ENCODE data around the gene GPR3.
"Not testable (repeated sequence)": the region's sequence is repeated elsewhere in the genome, so short reads cannot be mapped to it uniquely, and the experiment has no call there.

The GPR3 gene

GRCh38 chr1:27381969-27382762 is 10.3 kb upstream of the GPR3 start:
- 80% methylated on average over 13 of the region's 18 CpGs for WGBS
- H3K9ac ChIP-seq (ENCODE audit: low read depth, low read length): no peak overlapping the region
- H3K4me1 ChIP-seq (ENCODE audit: insufficient read depth, low read length): no peaks in the 10 kb centered on the region
- no peak overlapping the region for H3K27ac ChIP-seq (ENCODE audit: low read depth, low read length)
- H3K9me3 ChIP-seq (ENCODE audit: insufficient read depth, low read depth, low read length): no peaks in the 10 kb centered on the region
- no peak overlapping the region for H3K4me3 ChIP-seq (ENCODE audit: low read length)
- peaks cover 15% of the 10 kb centered on the region for H3K27me3 ChIP-seq (ENCODE audit: insufficient read depth, low read length)
- no peaks in the 10 kb centered on the region for H3K36me3 ChIP-seq (ENCODE audit: insufficient read depth, low read length)

- Histone ChIP-seq H3K9ac (ENCODE audit: low read depth, low read length) (peak within 1 kb of the TSS; percentile 67), H3K36me3 (ENCODE audit: insufficient read depth, low read length) (no peaks in the 10 kb centered on the region), H3K4me3 (ENCODE audit: low read length) (peak within 1 kb of the TSS; percentile 58), H3K27me3 (ENCODE audit: insufficient read depth, low read length) (peaks cover 15% of the 10 kb centered on the region), H3K27ac (ENCODE audit: low read depth, low read length) (no peak within 1 kb of the TSS), H3K4me1 (ENCODE audit: insufficient read depth, low read length) (no peaks in the 10 kb centered on the region), H3K9me3 (ENCODE audit: insufficient read depth, low read depth, low read length) (no peaks in the 10 kb centered on the region)
- WGBS: 8% methylated on average over 43 of the region's 43 CpGs
Observed at GRCh38 chr1:27383039-27383605, 9.3 kb upstream of the GPR3 start, which contains the start of gene CD164L2. Gene CD164L2, minus strand, starts transcription at chr1:27383333. Its CDS starts 94 bp downstream, at chr1:27383239.

- 87% methylated on average over 13 of the region's 13 CpGs for WGBS
- H3K27ac ChIP-seq (ENCODE audit: low read depth, low read length): no peak overlapping the region
- no peaks in the 10 kb centered on the region for H3K9me3 ChIP-seq (ENCODE audit: insufficient read depth, low read depth, low read length)
- no peaks in the 10 kb centered on the region for H3K36me3 ChIP-seq (ENCODE audit: insufficient read depth, low read length)
- no peak overlapping the region for H3K4me3 ChIP-seq (ENCODE audit: low read length)
- H3K4me1 ChIP-seq (ENCODE audit: insufficient read depth, low read length): no peaks in the 10 kb centered on the region
- peaks cover 15% of the 10 kb centered on the region for H3K27me3 ChIP-seq (ENCODE audit: insufficient read depth, low read length)
- no peak overlapping the region for H3K9ac ChIP-seq (ENCODE audit: low read depth, low read length)
Observed at GRCh38 chr1:27383661-27384060, 8.8 kb upstream of the GPR3 start.

GRCh38 chr1:27384797-27385196 is 7.6 kb upstream of the GPR3 start:
- 100% methylated on average over 2 of the region's 3 CpGs for WGBS
- not testable (repeated sequence) for H3K27ac ChIP-seq (ENCODE audit: low read depth, low read length); H3K4me1 ChIP-seq (ENCODE audit: insufficient read depth, low read length); H3K9ac ChIP-seq (ENCODE audit: low read depth, low read length); H3K36me3 ChIP-seq (ENCODE audit: insufficient read depth, low read length); H3K9me3 ChIP-seq (ENCODE audit: insufficient read depth, low read depth, low read length); H3K4me3 ChIP-seq (ENCODE audit: low read length)
- H3K27me3 ChIP-seq (ENCODE audit: insufficient read depth, low read length): peaks cover 15% of the 10 kb centered on the region

DNA sequence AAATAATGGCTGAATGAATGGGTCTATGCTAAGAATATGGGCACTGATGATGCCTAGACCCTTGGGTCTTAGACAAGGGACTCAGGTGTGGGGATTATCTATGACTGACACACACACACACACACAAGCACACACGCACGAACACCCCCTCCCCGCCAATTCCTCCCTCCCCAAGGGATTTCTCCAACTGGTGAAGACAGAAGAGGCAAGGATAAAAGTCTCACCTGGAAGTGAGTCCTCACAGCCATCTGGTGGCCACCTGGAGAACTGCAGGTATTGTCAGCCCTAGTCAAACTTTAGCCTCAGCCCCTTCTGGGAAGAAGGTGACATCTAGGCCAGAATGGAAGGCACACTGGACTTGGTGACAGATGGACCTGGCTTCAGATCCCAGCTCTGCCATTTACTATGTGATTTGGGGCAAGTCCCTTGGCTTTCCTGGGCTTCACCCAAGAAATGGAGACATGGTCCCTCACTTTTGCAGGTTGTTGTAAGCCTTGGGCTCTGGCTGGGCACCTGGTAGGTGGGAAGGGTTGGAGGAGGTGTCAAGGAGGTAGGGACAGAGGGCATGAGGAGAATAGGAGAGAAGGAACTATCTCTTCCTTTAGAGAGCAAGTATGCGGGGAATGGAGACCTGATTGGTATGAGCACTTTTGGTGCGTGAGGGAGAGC is 4.0 kb upstream of the GPR3 start:
- H3K4me1 ChIP-seq (ENCODE audit: insufficient read depth, low read length): no peaks in the 10 kb centered on the region; the same call in 1 of the 2 replicates
- no peaks in the 10 kb centered on the region for H3K9me3 ChIP-seq (ENCODE audit: insufficient read depth, low read depth, low read length)
- H3K27me3 ChIP-seq (ENCODE audit: insufficient read depth, low read length): no peaks in the 10 kb centered on the region
- 41% methylated on average over 5 of the region's 5 CpGs for WGBS
- no peaks in the 10 kb centered on the region for H3K36me3 ChIP-seq (ENCODE audit: insufficient read depth, low read length)
- no peak overlapping the region for H3K9ac ChIP-seq (ENCODE audit: low read depth, low read length)
- H3K27ac ChIP-seq (ENCODE audit: low read depth, low read length): no peak overlapping the region
- H3K4me3 ChIP-seq (ENCODE audit: low read length): no peak overlapping the region

DNA sequence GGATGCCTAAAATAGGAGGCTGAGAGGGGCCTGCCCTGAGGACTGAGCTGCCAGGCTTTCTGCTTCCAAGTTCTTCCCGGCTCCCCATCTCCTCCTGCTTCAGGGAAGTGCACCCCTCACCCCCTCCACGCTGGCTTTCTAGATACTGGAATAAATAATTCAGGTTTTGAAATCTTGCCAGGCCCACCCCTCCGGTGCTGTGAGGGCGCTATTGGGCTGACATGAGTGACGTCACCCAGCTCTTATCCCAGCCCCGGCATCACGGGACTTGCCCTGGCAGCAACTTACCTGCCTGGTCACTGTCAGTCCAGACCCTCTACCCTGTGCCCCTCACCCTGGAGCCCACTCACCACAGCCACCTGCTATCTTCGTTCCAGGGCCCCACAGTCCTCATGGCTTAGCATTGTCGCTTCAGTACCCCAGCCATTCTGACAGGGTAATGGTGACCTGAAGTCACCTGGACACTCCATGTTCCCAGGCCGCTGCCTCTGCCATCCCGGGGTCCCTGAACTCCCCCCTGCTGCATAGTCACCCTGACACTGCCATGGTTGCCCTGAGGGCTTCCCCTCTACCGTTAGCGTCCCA is 819 bp upstream of the GPR3 start:
- Histone ChIP-seq H3K4me1 (ENCODE audit: insufficient read depth, low read length) (no peaks in the 10 kb centered on the region; the same call in 1 of the 2 replicates), H3K9me3 (ENCODE audit: insufficient read depth, low read depth, low read length) (no peaks in the 10 kb centered on the region), H3K4me3 (ENCODE audit: low read length) (peak overlapping the region; percentile 84), H3K27ac (ENCODE audit: low read depth, low read length) (no peak overlapping the region), H3K27me3 (ENCODE audit: insufficient read depth, low read length) (no peaks in the 10 kb centered on the region), H3K9ac (ENCODE audit: low read depth, low read length) (no peak overlapping the region), H3K36me3 (ENCODE audit: insufficient read depth, low read length) (no peaks in the 10 kb centered on the region)
- WGBS: 43% methylated on average over 13 of the region's 13 CpGs

GRCh38 chr1:27392778-27393635 is 585 bp downstream of the GPR3 start:
- H3K27ac ChIP-seq (ENCODE audit: low read depth, low read length): peak overlapping the region; percentile 73; the same call in 1 of the 2 replicates
- WGBS: 17% methylated on average over 30 of the region's 30 CpGs

DNA sequence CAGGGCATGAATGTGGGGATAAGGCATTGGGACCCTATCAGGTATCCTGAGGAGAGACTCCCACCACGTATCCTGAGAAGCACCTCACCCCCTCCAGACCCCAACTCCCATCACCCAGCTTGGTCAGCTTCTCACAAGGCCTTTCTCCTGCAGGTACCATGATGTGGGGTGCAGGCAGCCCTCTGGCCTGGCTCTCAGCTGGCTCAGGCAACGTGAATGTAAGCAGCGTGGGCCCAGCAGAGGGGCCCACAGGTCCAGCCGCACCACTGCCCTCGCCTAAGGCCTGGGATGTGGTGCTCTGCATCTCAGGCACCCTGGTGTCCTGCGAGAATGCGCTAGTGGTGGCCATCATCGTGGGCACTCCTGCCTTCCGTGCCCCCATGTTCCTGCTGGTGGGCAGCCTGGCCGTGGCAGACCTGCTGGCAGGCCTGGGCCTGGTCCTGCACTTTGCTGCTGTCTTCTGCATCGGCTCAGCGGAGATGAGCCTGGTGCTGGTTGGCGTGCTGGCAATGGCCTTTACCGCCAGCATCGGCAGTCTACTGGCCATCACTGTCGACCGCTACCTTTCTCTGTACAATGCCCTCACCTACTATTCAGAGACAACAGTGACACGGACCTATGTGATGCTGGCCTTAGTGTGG is 1.3 kb downstream of the GPR3 start:
- peak overlapping the region; percentile 84 for H3K4me3 ChIP-seq (ENCODE audit: low read length)
- H3K9ac ChIP-seq (ENCODE audit: low read depth, low read length): no peak overlapping the region
- H3K27me3 ChIP-seq (ENCODE audit: insufficient read depth, low read length): no peaks in the 10 kb centered on the region
- no peaks in the 10 kb centered on the region for H3K9me3 ChIP-seq (ENCODE audit: insufficient read depth, low read depth, low read length)
- WGBS: 95% methylated on average over 18 of the region's 18 CpGs
- H3K27ac ChIP-seq (ENCODE audit: low read depth, low read length): no peak overlapping the region
- peaks cover 9% of the 10 kb centered on the region for H3K4me1 ChIP-seq (ENCODE audit: insufficient read depth, low read length)
- no peaks in the 10 kb centered on the region for H3K36me3 ChIP-seq (ENCODE audit: insufficient read depth, low read length)

More at GRCh38 chr1:27392778-27393635, 585 bp downstream of the GPR3 start:
- H3K9ac ChIP-seq (ENCODE audit: low read depth, low read length): peak overlapping the region; percentile 89
- no peaks in the 10 kb centered on the region for H3K9me3 ChIP-seq (ENCODE audit: insufficient read depth, low read depth, low read length)
- peaks cover 3% of the 10 kb centered on the region for H3K4me1 ChIP-seq (ENCODE audit: insufficient read depth, low read length)
- H3K36me3 ChIP-seq (ENCODE audit: insufficient read depth, low read length): no peaks in the 10 kb centered on the region
- peak overlapping the region; percentile 84 for H3K4me3 ChIP-seq (ENCODE audit: low read length)
- no peaks in the 10 kb centered on the region for H3K27me3 ChIP-seq (ENCODE audit: insufficient read depth, low read length)

DNA sequence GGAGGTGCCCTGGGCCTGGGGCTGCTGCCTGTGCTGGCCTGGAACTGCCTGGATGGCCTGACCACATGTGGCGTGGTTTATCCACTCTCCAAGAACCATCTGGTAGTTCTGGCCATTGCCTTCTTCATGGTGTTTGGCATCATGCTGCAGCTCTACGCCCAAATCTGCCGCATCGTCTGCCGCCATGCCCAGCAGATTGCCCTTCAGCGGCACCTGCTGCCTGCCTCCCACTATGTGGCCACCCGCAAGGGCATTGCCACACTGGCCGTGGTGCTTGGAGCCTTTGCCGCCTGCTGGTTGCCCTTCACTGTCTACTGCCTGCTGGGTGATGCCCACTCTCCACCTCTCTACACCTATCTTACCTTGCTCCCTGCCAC is 1.8 kb downstream of the GPR3 start:
- Histone ChIP-seq H3K4me1 (ENCODE audit: insufficient read depth, low read length) (peaks cover 13% of the 10 kb centered on the region), H3K4me3 (ENCODE audit: low read length) (no peak overlapping the region), H3K9ac (ENCODE audit: low read depth, low read length) (no peak overlapping the region), H3K27ac (ENCODE audit: low read depth, low read length) (no peak overlapping the region), H3K36me3 (ENCODE audit: insufficient read depth, low read length) (no peaks in the 10 kb centered on the region), H3K9me3 (ENCODE audit: insufficient read depth, low read depth, low read length) (no peaks in the 10 kb centered on the region), H3K27me3 (ENCODE audit: insufficient read depth, low read length) (no peaks in the 10 kb centered on the region)
- 95% methylated on average over 9 of the region's 9 CpGs for WGBS

GRCh38 chr1:27394925-27395324 is 2.5 kb downstream of the GPR3 start:
- no peaks in the 10 kb centered on the region for H3K9me3 ChIP-seq (ENCODE audit: insufficient read depth, low read depth, low read length)
- H3K27me3 ChIP-seq (ENCODE audit: insufficient read depth, low read length): no peaks in the 10 kb centered on the region
- no peak overlapping the region for H3K4me3 ChIP-seq (ENCODE audit: low read length)
- H3K27ac ChIP-seq (ENCODE audit: low read depth, low read length): no peak overlapping the region
- H3K9ac ChIP-seq (ENCODE audit: low read depth, low read length): no peak overlapping the region
- WGBS: 89% methylated on average over 1 of the region's 1 CpG
- H3K36me3 ChIP-seq (ENCODE audit: insufficient read depth, low read length): no peaks in the 10 kb centered on the region
- H3K4me1 ChIP-seq (ENCODE audit: insufficient read depth, low read length): peaks cover 13% of the 10 kb centered on the region
